Stimulated activated CD8-positive, alpha-beta memory T cell treated with anti-CD3 and anti-CD28 coated beads, Interleukin-15, amount 100 ng/mL, for 4 hours (primary cell): ENCODE results near the gene ADCY5.

Experiments used
- DNase-seq, 2 donors: peaks; one replicate each; pipeline ENCODE4 v3.0.0-alpha.2; 2020; ENCODE audit warnings: low read depth in 2 of 2

The ADCY5 gene

GRCh38 chr3:123369085-123369484 lies 79.8 kb downstream of the ADCY5 start:
- no peak for DNase-seq

DNA sequence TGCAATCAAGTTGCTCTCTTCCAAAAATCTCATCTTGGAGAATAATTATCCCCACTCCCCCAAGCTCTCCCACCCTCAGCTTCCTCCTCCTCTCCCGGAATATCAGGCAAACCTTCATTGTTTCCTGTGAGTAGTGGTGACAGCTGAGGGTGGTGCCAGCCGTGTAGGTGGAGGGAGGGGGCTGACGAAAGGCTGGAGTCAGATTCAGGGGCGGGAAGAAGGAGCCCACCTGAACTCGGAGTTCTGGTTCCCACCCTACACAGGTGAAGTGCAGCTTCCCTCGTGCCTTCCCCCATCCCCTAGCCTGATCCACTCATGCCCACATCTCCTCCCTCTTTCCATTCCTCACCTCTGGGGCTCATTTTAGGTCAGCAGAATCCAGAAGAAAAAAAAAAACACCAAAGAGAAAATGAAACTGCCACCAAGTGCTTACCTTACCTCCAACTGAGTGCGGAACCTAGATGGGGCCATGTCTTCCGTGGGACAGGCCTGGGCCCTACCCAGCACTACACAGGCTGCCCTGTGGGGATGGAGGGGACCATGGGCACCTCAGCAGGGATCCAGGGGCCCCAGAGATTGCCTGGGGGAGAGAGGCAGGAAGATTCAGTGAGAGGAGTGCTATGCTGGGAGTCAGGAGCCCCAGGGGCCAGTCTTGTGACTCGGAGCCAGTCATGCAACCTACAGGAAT lies 81.3 kb downstream of the ADCY5 start:
- DNase-seq = no peak

GRCh38 chr3:123365450-123366143 lies 83.3 kb downstream of the ADCY5 start:
- DNase-seq = no peak

GRCh38 chr3:123361071-123361470 lies 87.8 kb downstream of the ADCY5 start:
- no peak for DNase-seq

DNA sequence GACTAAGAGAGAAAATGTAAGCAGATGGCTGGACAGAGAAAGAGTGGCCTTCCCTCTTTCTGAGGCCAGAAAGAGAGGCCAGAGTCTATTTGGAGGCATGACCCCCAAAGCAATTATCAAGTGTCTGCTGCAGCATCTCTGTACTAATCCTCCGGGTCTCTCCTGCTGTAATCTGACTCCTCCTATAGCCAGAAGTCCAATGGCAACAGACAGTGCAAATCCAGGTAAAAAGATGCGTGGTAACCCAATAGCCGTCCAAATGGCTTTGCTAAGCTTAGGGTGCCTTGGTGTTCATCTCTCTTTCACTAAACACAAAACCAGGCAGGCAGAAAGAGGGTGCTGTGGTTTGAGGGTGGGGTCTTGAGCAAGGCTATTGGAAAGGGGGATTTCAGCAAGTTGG lies 91.6 kb downstream of the ADCY5 start:
- no peak for DNase-seq

- no peak for DNase-seq
Observed at GRCh38 chr3:123353850-123354233, 95.0 kb downstream of the ADCY5 start.

GRCh38 chr3:123353227-123353849 lies 95.6 kb downstream of the ADCY5 start:
- DNase-seq = no peak

DNA sequence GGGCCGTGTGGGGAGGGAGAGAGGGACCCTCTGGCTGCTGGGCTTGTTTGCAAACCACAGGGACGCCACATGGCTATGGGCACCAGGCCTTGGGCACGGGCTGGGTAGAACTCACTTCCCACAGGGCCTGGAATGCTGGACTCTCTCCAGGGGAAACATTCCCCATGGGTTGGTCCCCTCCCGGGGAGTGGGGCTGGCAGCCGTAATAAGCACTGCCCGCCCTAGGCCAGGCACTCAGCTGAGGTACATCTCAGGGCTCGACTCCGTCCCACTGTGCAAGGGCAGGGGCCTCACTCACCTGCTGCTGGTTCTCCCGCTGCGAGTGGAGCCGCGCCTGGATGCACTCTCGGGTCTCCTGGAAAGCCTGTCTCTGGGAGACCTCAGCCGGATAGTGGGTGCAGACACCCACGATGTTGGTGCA lies 96.7 kb downstream of the ADCY5 start:
- DNase-seq = no peak

- no peak for DNase-seq
Observed at GRCh38 chr3:123351501-123351900, 97.4 kb downstream of the ADCY5 start.

- DNase-seq = no peak
Observed at GRCh38 chr3:123350971-123351370, 97.9 kb downstream of the ADCY5 start.

GRCh38 chr3:123349566-123350435 lies 99.1 kb downstream of the ADCY5 start:
- DNase-seq = no peak

DNA sequence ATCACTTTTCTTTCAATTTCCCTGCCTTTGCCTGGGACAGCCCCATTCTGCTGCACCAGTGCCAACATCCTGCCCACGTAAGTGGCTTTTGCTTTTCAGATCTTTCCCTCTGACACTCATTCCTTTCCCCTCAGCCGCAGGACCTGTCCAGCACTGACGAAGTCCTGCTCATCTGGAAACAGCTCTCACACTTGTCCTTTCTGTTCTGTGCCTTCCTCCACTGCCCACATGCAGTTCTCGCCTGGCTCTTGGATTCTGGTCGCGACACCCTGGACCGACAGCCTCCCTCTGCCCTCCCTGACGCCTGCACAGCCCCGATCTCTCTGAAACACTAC lies 99.7 kb downstream of the ADCY5 start:
- no peak for DNase-seq

DNA sequence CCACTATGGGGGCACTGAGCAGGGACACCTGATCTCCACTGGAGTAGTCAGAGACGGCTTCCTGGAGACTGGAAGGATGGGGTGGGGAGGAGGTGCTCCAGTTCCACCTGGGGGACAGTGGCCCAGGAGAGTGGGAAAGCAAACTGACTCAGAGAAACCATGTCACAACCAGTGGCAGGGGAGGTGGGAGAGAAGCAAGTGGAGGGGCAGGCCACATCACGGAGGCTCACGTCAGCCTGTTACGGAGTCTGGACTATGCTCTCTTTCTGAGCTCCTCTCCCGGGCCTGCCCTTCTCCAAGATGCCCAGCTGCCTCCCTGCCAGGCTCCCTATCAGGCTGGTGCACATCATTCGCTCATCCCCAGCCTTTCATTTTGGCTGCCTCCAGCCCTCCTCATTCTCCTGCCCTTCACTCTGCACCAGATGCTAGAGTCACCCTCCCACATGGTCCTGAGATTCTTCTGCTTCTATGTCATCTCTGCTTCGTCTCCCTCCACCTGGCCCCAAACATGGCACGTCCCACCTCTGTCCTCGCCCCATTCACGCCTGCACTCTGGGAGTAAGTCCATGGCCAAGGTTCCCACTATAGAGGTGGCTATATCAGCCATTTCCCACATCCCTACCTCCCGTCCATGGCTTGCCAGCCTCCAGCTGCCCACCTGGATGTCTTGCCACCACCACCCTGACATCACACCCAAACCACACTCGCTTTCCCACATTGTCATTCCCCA lies 100.3 kb downstream of the ADCY5 start:
- DNase-seq = no peak

DNA sequence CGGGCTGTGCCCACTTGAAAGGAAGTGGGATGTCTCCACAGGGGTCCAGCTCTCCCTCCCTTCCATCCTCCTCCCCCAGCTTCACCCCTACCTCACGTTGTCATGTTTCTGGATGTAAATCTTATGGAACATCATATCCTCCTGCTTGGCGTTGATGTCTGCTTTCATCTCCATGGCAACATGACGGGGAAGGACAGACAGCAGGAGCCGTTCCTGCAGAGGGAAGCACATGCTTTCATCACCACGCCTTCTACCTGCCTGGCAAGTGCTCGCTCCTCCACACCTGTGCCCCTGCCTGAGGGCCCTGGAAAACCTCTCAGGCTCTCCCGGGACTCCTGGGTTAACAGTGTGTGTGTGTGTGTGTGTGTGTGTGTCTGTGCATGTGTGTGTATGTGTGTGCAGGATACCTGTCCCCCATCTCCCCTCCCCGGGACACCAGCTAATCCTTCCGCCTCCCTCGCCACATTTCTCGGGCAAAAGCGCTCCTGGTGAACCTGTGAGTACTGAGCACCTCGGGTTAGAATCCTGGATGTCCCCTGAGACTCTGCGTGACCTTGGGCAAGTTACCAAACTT lies 101.1 kb downstream of the ADCY5 start:
- no peak for DNase-seq

- no peak for DNase-seq
Observed at GRCh38 chr3:123347205-123347604, 101.7 kb downstream of the ADCY5 start.

GRCh38 chr3:123346021-123346420 lies 102.9 kb downstream of the ADCY5 start:
- DNase-seq = no peak

GRCh38 chr3:123344907-123345594 lies 103.8 kb downstream of the ADCY5 start:
- no peak for DNase-seq

DNA sequence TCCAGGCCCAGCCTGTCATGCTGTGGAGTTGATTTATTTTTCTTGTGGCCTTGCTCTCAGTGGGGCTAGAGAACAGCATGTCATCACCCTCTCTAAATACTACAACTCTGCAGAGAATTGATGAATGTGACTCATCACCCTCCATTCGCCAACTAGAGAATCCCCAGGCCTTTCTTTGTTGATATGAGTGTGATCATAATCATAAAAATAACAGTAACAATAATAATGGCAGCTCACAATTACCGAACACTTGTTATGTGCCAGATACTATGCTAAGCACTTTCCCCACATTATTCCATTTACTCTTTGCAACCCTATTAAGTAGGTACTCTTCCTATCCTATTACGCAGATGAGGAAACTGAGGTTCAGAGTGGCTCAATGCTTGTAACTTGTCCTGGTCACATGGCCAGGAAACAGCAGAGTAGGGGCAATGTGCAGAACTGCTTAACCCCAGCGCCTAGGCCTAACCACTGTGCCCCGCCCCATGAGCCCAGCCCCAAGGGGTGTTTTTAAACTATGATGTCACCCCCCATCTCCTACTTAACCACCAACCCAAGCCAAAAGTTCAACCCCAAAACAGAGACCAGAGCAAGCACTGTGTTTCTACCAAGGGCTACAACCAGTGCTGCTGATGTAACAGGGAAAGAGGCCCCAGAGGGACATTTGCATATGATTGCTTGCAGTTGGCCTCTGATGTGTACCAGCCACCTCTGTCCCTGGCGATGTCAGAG lies 104.5 kb downstream of the ADCY5 start:
- no peak for DNase-seq

GRCh38 chr3:123343296-123344174 lies 105.4 kb downstream of the ADCY5 start:
- DNase-seq = no peak
